Mesothelial cell of epicardium (in vitro differentiated cells): ENCODE measurements around the gene INSIG1. TPM values are rescaled to one million over a fixed set of nuclear protein-coding genes. Genes with fewer than 3 reads are reported as not detected.

Source experiments
- DNase-seq, 2 experiments: peaks; one replicate each; pipeline ENCODE4 v3.0.0; 2021; ENCODE audit warnings: low spot score in 2 of 2; ENCODE audit not compliant: unreplicated experiment in 2 of 2
- H3K27ac Mint-ChIP-seq: 2 replicates; pipeline ENCODE4 v1.8.0; 2021; ENCODE audit warnings: mixed read lengths
- H3K27me3 Mint-ChIP-seq: 2 replicates; pipeline ENCODE4 v1.8.0; 2021; ENCODE audit warnings: low read depth, mixed read lengths
- H3K36me3 Mint-ChIP-seq: 2 replicates; pipeline ENCODE4 v1.8.0; 2021; ENCODE audit warnings: mixed read lengths
- H3K4me1 Mint-ChIP-seq: 2 replicates; pipeline ENCODE4 v1.8.0; 2021; ENCODE audit warnings: mixed read lengths
- H3K4me3 Mint-ChIP-seq: 2 replicates; pipeline ENCODE4 v1.8.0; 2021; ENCODE audit warnings: mild to moderate bottlenecking, moderate library complexity, mixed read lengths
- H3K9me3 Mint-ChIP-seq: 2 replicates; pipeline ENCODE4 v1.8.0; 2021; ENCODE audit warnings: mixed read lengths
- total RNA-seq: library from RNA; stranded (reverse); gene quantifications from 3 replicates; pipeline ENCODE4 v1.2.1, GENCODE V29; 2021
- TF ChIP-seq, protein P1 (sequence below): fragments of 200-600 bp; sonication (generic); IDR thresholded peaks from one replicate; pipeline ENCODE4 v1.5.0; 2021; ENCODE audit warnings: antibody characterized with exemption; ENCODE audit not compliant: unreplicated experiment

INSIG1 gene
- total RNA-seq, 1 donor from 2014 or later: 38.2 TPM

DNA sequence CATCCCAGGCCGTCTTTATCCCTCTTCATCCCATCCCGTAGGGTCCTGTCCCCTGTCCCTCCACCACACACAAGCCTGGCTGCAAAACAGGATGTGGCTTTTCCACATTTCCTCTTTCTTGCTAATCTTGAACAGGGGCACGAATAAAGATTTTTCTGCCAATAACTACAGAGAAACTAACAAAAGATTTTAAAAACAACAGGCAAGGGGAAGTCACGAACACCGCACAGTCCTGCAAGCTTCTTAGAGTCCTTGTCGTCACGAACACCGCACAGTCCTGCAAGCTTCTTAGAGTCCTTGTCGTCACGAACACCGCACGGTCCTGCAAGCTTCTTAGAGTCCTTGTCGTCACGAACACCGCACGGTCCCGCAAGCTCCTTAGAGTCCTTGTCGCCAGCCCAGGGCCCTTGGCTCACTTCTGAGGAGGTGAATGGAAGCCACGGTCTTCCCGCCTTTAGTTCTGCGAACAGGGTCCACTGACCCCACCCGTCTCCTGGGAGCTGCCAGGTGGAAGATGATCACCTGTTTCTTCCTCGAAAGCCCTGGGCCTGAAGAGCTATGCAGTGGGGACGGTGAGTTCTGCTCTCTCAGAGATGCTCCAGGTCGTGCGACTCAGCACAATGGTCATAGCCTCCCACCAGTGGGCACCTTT lies 10.3 kb upstream of the INSIG1 start:
- no peaks in the 10 kb centered on the region for H3K27me3 Mint-ChIP-seq
- H3K9me3 Mint-ChIP-seq: no peaks in the 10 kb centered on the region
- DNase-seq: no peak
- H3K4me3 Mint-ChIP-seq: no peak overlapping the region
- H3K36me3 Mint-ChIP-seq: no peaks in the 10 kb centered on the region
- H3K27ac Mint-ChIP-seq: no peak overlapping the region
- peaks cover 3% of the 10 kb centered on the region for H3K4me1 Mint-ChIP-seq
- TF ChIP-seq, protein P1, sequence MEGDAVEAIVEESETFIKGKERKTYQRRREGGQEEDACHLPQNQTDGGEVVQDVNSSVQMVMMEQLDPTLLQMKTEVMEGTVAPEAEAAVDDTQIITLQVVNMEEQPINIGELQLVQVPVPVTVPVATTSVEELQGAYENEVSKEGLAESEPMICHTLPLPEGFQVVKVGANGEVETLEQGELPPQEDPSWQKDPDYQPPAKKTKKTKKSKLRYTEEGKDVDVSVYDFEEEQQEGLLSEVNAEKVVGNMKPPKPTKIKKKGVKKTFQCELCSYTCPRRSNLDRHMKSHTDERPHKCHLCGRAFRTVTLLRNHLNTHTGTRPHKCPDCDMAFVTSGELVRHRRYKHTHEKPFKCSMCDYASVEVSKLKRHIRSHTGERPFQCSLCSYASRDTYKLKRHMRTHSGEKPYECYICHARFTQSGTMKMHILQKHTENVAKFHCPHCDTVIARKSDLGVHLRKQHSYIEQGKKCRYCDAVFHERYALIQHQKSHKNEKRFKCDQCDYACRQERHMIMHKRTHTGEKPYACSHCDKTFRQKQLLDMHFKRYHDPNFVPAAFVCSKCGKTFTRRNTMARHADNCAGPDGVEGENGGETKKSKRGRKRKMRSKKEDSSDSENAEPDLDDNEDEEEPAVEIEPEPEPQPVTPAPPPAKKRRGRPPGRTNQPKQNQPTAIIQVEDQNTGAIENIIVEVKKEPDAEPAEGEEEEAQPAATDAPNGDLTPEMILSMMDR: no peak

DNA sequence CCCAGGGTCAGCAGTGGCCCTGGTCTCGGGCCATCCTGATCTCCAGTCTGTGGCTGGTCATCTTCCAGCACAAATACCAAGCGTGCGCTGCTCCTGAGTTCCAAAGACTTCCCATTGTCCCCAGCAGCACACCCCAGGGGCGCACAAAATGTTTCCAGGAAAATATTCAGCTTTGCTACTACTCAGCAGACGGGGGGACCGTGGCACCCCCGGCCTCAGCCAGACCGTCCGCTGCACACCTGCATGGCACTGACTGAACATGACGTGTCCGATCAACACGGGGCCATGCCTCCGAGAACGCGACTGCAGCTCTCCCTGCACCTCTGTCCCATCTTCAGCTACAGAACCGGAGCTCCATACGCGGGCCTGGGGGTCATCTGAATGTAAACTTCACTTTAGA lies 9.6 kb upstream of the INSIG1 start:
- TF ChIP-seq, protein P1: no peak

DNA sequence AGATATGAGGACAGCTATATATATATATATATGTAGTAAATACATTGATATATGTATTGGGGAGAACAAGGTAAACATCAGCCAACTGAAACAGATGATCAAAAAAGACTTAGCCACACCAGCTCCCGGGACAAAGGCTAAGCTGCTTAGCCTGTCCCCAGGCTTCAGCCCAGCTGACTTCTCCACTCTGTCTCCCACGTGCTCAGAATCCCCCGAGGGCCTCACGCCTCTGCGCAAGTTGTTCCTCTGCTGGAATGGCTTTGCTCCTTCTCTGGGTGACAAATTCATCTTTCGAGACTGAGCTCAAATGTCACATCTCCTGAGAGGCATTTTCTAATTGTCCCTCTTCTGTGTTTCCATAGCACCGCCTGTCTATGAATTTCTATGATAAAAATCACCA lies 8.6 kb upstream of the INSIG1 start:
- no peak for DNase-seq
- H3K27me3 Mint-ChIP-seq: no peaks in the 10 kb centered on the region
- peaks cover 4% of the 10 kb centered on the region for H3K9me3 Mint-ChIP-seq
- TF ChIP-seq, protein P1: no peak
- H3K4me3 Mint-ChIP-seq: no peak overlapping the region
- H3K27ac Mint-ChIP-seq: no peak overlapping the region
- H3K4me1 Mint-ChIP-seq: no peaks in the 10 kb centered on the region
- no peaks in the 10 kb centered on the region for H3K36me3 Mint-ChIP-seq

More for the DNA sequence above, 9.6 kb upstream of the INSIG1 start:
- DNase-seq: no peak
- no peaks in the 10 kb centered on the region for H3K4me1 Mint-ChIP-seq
- H3K27ac Mint-ChIP-seq: no peak overlapping the region
- H3K4me3 Mint-ChIP-seq: no peak overlapping the region
- no peaks in the 10 kb centered on the region for H3K36me3 Mint-ChIP-seq
- no peaks in the 10 kb centered on the region for H3K27me3 Mint-ChIP-seq
- no peaks in the 10 kb centered on the region for H3K9me3 Mint-ChIP-seq

DNA sequence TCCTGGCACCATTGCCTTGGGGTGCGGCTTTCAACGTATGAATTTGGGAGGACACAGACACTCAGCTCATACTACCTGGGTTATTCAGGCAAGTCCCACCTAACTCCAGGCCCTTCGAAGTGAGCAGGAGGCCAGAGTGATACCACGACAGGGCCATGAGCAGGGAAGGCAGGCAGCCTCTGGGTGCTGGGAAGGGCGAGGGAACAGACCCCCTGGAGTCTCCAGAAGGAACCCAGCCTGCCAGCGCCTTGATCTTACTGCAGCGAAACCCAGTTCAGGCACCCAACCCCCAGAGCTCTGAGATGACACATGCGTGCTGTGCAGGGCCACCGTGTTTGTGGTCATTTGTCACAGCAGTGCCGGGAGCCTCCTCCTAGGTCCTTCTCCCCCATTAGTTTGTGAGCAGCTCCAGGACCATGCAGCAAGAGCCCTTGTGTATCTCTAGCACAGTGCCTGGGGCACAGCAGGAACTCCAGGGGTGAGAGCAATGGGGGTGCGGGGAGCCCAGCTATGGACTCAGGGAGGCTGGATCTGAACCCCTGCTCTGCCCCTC lies 7.7 kb upstream of the INSIG1 start:
- TF ChIP-seq, protein P1: no peak
- Mint-ChIP-seq H3K27me3 (no peaks in the 10 kb centered on the region), H3K4me1 (no peaks in the 10 kb centered on the region), H3K9me3 (peaks cover 10% of the 10 kb centered on the region), H3K27ac (no peak overlapping the region), H3K4me3 (no peak overlapping the region), H3K36me3 (no peaks in the 10 kb centered on the region)
- no peak for DNase-seq

DNA sequence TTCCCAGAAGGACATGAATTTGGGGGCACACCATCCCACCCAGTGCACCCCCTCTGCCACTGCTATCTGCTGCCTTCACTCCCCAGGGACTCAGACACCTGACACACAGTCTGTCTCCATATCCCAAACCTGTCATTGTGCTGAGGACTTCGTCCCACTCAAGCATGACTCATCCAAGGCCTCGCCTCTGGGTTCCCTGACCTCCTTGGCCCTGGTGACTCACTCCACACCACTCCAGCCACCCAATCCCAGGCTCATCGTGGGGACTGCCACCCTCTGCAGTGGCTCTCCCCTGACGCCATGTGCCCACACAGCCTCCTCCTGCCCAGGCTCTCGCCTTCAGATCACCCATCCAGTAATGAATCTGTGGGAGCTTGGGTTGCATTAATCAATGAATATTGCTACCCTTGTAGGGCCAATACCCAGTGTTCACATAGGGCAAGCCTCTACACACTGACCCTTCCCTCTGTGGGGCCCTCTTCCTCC lies 6.6 kb upstream of the INSIG1 start:
- no peak overlapping the region for H3K27ac Mint-ChIP-seq
- no peak for DNase-seq
- no peaks in the 10 kb centered on the region for H3K36me3 Mint-ChIP-seq
- H3K4me1 Mint-ChIP-seq: no peaks in the 10 kb centered on the region
- H3K27me3 Mint-ChIP-seq: no peaks in the 10 kb centered on the region
- no peak overlapping the region for H3K4me3 Mint-ChIP-seq
- H3K9me3 Mint-ChIP-seq: peaks cover 10% of the 10 kb centered on the region
- TF ChIP-seq, protein P1: no peak
